RKO (cell line): Measurements from ENCODE around the gene EPN2.
"Not testable (repeated sequence)": the region's sequence is repeated elsewhere in the genome, so short reads cannot be mapped to it uniquely, and the experiment has no call there.

ENCODE experiments used
- DNase-seq: peaks from one replicate; pipeline ENCODE4 v3.0.0-alpha.2; 2016; ENCODE audit warnings: low spot score

EPN2 gene

GRCh38 chr17:19345486-19346350 is 108.6 kb downstream of the EPN2 start:
- no peak for DNase-seq

GRCh38 chr17:19346351-19347255 is 109.4 kb downstream of the EPN2 start:
- peak; percentile 47 for DNase-seq

GRCh38 chr17:19347323-19348080 is 110.3 kb downstream of the EPN2 start:
- DNase-seq: no peak

DNA sequence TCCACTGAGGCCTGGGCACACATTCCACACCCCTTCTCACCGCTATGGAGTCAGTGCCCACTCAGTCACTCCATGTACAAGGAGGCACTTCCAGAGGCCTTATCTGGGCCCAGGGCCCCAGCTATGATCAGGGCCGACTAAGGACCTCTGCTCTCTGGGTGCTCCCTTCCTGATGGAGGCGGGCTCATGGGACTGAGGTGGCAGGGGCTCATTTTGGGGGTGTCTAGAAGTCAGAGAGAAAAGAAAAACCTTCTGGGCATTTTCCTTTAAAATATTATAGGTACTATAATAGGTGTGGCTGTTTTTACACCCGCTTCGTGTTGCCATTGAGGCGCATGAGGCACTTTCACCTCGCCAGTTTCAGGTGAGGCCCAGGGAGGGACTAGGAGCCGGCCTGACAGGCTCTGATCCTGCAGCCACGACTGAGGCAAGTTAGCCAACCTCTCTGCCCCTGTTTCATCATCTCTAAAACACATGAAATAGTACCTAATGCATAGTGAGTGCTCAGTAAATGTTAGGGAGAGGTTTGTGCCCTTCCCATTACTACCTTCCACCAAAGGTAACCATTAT is 111.0 kb downstream of the EPN2 start:
- no peak for DNase-seq

GRCh38 chr17:19348806-19349205 is 111.6 kb downstream of the EPN2 start:
- no peak for DNase-seq

DNA sequence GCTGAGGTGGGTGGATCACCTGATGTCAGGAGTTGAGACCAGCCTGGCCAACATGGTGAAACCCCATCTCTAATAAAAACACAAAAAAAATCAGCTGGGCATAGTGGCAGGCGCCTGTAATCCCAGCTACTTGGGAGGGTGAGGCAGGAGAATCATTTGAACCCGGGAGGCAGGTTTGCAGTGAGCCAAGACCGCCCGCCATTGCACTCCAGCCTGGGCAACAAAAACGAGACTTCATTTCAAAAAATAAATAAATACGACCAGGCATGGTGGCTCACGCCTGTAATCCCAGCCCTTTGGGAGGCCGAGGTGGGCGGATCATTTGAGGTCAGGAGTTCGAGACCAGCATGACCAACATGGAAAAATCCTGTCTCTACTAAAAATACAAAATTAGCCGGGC is 116.2 kb downstream of the EPN2 start:
- not testable (repeated sequence) for DNase-seq

- no peak for DNase-seq
These were observed 117.6 kb downstream of the EPN2 start for GRCh38 chr17:19354748-19355147.

DNA sequence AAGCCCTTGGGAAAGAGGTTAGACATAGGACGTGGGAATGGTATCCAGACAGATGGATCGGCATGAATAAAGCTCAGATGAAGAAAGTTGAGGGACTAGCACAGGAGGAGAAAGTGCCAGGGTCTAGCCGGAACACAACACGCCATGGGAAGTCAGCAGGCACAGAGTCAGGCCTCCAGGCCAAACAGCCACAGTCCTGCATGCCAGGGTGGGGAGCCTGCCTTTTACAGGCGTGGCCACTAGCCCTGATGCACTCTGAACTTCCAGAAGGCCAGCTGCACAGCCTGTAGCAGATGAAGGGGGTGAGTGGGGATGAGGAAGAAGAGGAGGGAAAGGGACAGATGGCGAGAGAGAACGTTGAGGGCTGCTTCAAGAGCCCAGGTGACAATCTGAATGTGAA is 120.2 kb downstream of the EPN2 start:
- DNase-seq: no peak

DNA sequence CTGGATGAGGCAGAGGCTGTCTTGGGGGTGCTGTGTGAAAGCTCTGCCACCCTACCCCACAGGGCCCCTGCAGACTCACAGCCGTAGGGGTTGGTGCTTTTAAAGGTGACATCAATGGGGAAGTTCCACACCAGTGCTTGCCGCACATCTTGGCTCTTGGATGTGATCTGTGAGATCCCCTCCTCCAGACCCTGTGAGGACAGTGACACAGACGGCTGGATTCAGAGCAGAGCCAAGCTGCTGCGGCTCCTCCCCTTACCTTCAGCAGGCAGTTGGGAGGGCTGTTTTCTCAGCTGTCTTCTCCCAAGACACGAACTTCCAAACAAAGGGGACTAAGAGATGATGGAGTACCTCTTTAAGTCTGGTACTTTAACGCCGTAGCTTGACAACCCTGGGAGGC is 120.6 kb downstream of the EPN2 start:
- DNase-seq: no peak

DNA sequence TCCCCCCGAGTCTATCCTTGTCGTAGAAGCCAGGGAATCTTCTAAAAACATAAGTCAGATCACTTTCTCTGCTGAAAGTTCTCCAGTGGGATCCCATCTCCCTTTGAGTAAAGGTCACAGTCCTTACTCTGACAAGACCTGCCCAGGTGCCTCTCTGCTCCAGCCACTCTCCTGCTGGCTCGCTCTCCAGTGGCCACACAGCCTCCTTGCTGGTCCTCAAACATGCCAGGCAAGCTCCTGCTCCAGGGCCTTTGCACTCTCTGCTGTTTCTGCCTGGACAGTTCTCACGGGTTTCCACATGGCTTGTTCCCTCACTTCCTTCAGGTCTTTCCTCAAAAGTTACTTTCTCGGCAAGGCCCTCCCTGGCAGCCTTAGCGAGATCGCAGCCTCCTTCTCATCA is 122.0 kb downstream of the EPN2 start:
- no peak for DNase-seq

DNA sequence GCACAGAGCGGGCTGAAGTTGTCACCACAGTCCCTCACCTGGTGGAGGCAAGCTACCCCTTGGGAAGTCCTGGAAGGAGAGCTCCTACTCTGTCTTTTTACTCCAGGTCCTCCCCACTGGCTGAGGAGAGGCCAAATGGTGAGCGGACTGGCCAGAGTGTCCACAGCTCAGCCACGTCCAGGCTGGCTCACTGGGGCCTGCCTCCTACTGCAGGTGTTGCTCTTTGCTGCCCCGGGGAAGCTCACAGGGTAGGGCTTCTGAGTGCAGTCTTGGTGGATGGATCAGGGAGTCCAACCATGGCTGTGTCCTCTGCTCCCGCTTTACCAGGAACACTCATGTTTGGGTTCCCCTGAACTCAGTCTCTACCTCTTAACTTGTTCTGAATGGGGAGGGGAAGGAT is 122.7 kb downstream of the EPN2 start:
- no peak for DNase-seq

DNA sequence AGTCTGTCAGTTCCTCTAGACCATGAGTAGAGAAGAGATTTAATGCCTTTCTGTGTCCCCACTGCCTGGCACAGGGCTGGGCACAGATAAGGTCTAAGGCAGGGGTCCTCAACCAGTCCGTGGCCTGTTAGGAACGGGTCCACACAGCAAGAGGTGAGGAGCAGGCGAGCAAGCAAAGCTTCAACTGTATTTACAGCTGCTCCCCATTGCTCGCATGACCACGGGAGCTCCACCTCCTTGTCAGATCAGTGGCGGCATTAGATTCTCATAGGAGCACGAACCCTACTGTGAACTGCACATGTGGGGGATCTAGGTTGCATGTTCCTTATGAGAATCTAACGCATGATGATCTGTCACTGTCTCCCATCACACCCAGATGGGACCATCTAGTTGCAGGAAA is 123.6 kb downstream of the EPN2 start:
- no peak for DNase-seq

DNA sequence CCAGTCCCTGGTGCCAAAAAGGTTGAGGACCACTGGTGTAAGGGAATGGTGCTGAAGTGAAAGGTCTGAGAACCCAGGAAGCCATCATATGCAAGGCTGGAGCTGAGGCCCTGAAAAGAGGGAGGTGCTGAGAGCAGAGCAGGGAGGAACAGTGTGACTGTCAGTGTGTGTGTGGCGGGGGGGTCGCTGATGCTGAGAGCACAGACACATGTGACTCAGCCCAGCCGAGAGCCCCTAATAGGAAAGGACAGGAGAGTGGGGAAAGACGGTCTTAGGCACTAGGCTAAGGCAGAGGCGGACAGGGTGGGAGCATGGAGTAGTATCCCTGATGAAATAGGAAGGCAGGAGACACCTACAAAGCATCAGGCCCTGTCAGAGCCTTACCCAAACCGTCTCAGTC is 124.2 kb downstream of the EPN2 start:
- DNase-seq: peak; percentile 48

DNA sequence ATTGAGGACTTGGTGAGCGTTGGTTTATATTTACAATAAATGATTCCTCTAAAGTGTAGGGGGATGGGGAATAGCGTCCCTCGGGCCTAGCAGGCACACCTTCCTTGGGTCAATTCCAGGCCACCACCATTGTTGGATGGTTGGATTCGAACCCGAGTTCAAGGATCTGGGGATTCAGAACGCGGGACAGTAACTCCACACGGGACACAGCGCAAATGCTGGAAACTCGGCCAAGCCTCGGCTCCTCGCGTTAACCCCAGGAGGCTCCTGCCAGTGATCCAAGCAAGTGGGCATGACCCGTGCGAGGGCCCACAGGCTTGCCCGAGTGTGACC is 124.7 kb downstream of the EPN2 start:
- no peak for DNase-seq

DNA sequence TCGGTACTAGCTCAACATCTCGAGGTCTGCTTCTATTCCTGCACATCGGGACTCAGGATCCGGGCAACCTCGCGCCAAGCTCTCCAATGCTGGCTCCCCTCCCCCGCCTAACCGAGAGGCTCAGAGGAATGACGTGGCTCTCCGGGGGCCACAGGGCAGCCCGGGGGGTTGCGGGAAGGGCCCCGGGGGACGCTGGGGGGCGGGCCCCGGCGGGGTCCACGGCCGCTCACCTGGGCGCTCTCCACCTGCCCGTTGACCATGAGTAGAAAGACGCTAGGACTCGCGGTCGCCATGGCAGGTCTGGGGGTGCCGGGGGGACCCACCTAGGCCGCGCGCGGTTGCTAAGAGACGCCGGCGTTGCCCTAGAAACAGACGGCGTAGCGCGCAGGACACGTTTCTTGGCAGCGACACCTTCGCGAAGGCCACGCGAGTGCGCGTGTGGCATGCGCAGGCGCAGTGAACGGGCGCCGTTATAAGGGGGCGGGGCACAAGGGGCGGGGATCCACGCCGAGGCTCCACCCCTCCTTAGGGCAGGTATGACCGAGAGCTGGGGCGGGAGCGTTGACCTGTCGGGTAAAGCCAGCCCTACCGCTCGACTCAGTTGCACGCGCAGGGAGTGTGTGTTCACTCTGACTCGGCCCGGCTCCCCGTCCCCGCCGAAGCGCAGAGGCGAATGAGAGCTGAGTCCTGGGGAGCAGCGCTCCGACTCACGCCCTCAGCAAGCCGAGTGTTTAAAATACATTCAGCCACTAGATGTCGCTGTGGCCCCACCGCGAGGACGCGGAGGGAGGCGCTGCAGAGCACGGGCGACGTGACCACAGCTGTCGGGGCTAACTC is 125.3 kb downstream of the EPN2 start, which contains the start of gene B9D1:
Gene B9D1, minus strand, starts transcription at position 447 of the 837 bp plus-strand sequence. Its CDS starts 154 bp downstream, at position 293.
- peak; percentile 92 for DNase-seq

DNA sequence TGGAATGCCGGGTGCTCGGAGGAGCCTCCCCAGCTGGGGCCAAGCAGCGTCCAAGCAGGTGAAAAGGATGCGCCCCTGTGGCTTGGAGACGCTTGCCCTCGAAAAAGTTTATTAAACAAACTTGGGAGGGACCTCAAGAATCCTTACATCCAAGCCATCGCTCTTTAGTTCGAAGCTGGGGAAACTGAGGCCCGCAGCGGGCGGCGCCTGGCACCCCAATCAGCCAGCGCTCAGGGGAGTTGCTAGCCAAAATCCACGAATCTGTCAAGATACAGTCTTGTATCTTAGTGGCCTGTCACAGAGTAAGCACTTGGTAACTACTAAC is 125.9 kb downstream of the EPN2 start:
- no peak for DNase-seq

DNA sequence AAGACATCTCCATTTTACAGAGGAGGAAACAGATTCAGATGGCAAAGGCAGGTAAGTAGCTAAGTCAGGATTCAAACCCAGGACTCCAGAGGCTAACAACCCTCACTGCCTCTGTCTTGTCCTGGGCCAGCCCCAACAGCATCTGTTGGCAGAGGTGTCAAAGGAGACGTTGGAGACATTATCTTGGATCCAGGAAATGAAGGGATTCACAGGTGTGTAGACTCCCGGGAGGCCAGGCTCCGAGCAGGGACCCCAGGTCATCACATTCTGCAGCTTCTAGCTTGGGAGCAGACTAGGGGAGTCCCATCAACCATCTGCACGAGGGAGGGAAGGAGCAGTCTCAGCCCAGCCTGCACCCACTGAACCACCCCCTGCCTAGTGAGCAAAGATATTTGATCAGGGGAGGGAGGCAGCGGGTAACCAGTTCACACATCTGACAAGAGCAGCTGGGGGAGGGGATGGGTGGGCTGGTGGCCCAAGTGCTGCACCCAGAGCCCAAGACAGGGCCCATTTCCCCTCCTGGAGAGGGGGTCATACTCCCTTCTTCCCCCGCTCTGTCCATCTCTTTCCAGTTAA is 126.4 kb downstream of the EPN2 start:
- DNase-seq: no peak

DNA sequence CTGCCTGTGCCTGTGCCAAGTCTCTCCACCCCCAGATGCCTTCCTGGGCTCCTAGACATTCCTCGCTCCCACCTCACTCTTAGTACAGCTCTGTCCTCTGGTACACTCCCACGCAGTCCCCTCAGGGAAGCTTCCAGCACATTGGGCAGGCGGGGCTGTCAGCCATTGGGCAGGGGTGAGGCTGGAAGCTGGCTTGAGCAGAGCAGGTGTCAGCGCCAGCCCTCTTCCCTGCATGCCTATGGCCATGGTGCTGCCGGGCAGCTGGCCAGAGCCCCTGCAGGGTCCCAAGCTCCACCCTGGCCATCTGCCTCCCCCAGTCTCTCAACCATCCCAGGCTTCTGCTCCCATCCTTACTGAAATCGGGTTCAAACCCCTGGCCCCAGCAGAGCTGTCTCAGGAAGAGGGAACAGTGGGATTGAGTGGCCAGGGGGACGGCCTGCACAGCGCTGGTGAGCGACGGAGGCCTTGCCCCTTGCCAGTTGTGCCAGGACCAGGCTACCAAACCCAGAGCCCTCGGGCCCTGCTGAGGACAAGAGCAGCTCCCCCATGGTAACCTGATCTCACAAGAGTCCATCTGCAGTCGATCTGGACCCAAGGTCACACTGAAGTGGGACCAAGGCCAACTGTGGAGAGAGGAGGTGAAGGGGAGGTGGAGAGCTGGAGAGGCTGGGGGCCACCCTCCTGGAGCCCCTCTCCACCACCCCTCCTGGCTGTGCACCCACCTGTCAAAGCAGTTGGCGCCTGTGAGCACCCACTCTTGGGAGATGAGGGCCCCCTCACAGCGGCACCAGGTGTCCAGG is 127.7 kb downstream of the EPN2 start:
- DNase-seq: no peak

DNA sequence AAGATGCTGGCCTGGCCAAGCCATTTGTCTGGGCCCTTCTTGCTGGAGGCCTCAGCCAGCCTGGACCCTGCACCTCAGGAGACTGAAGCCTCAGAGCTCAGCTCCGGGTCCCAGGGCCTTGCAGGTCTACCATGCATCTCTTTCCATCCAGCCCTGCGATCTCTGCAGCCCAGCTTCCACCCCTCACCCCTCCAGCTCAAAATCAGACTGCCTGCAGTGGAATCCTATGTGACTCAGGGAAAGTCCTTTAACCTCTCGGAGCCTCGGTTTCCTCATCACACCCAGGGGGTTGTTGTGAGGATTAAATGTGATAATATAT is 128.3 kb downstream of the EPN2 start:
- no peak for DNase-seq
